ENCODE data around the gene GPR61. TPM values are rescaled to one million over a fixed set of nuclear protein-coding genes. Genes with fewer than 3 reads are reported as not detected.
A peak's percentile ranks its signal among the peaks of the same experiment; 100 is the strongest.

GPR61 gene
- total and polyA plus RNA-seq, 9 of the 15 experiments (the other 6 are each of a cell fraction or from before 2014, with no cell fraction given) = 0.04 to 1.1 (median 0.25) TPM; not detected in 4

DNA sequence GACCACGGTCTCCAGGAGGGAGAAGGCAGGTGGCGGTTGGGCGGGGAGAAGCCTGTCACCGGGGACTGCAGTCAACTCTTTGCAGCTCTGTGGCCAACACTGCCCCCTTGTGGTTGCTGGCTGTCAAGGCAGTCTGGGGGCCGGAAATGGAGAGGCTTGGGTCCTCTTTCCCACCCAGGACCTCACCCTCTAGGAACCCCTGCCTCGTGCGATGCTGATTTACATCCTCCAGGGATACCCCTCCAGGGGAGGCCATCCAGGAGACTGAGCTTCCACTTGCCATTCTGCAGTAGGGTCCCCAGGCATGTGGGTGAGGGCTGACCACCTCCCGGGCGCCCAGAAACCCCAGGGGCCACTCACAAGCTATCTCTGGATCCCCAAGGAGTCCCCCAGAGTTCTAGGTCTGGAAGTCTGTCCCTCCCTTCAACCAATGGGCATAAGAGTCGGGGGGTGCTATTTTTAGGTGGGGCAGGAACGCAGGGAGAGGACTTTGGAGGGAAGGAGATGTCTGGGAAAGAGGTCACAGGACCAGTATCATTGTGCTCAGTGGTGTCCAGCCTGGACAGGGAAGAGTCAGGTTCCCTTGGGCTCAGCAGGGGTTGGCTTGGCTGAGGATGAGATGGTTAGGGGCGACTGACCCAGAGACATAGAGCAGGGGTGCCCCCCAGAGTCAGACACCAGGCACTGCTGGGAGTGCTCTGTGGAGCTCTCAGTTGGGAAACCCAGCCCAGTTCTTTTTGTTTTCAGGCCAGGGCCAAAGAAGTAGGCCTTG is 7.1 kb upstream of the GPR61 start (continued):
- TF ChIP-seq, protein P1, sequence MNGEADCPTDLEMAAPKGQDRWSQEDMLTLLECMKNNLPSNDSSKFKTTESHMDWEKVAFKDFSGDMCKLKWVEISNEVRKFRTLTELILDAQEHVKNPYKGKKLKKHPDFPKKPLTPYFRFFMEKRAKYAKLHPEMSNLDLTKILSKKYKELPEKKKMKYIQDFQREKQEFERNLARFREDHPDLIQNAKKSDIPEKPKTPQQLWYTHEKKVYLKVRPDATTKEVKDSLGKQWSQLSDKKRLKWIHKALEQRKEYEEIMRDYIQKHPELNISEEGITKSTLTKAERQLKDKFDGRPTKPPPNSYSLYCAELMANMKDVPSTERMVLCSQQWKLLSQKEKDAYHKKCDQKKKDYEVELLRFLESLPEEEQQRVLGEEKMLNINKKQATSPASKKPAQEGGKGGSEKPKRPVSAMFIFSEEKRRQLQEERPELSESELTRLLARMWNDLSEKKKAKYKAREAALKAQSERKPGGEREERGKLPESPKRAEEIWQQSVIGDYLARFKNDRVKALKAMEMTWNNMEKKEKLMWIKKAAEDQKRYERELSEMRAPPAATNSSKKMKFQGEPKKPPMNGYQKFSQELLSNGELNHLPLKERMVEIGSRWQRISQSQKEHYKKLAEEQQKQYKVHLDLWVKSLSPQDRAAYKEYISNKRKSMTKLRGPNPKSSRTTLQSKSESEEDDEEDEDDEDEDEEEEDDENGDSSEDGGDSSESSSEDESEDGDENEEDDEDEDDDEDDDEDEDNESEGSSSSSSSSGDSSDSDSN (IDR thresholded peaks at IDR 0.05; ENCODE audit: borderline replicate concordance in 1 of 2, low read depth in 2 of 2, low read length in 2 of 2) = 0 out of 4 replicates have a peak, but pooled peaks of 1 of the 2 experiments have one; percentile 22
- no peak for TF ChIP-seq WHSC1 (IDR thresholded peaks at IDR 0.05; ENCODE audit: low read length)
- TF ChIP-seq, protein P2, sequence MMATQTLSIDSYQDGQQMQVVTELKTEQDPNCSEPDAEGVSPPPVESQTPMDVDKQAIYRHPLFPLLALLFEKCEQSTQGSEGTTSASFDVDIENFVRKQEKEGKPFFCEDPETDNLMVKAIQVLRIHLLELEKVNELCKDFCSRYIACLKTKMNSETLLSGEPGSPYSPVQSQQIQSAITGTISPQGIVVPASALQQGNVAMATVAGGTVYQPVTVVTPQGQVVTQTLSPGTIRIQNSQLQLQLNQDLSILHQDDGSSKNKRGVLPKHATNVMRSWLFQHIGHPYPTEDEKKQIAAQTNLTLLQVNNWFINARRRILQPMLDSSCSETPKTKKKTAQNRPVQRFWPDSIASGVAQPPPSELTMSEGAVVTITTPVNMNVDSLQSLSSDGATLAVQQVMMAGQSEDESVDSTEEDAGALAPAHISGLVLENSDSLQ (IDR thresholded peaks at IDR 0.05) = peak; percentile 60; the same call in 1 of the 2 replicates
- TF ChIP-seq E2F3 (CRISPR knock-in tag; IDR thresholded peaks at IDR 0.05) = no peak
- 0 out of 2 replicates have a peak, but pooled peaks have one; percentile 39 for TF ChIP-seq TOE1 (IDR thresholded peaks at IDR 0.05; ENCODE audit: borderline replicate concordance)
- no peak for TF ChIP-seq TOE1 (CRISPR knock-in tag; IDR thresholded peaks at IDR 0.05; ENCODE audit: borderline replicate concordance, low read depth)
- TF ChIP-seq, protein P3, sequence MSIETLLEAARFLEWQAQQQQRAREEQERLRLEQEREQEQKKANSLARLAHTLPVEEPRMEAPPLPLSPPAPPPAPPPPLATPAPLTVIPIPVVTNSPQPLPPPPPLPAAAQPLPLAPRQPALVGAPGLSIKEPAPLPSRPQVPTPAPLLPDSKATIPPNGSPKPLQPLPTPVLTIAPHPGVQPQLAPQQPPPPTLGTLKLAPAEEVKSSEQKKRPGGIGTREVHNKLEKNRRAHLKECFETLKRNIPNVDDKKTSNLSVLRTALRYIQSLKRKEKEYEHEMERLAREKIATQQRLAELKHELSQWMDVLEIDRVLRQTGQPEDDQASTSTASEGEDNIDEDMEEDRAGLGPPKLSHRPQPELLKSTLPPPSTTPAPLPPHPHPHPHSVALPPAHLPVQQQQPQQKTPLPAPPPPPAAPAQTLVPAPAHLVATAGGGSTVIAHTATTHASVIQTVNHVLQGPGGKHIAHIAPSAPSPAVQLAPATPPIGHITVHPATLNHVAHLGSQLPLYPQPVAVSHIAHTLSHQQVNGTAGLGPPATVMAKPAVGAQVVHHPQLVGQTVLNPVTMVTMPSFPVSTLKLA (conservative IDR thresholded peaks at IDR 0.05) = no peak
- peak; percentile 7 for TF ChIP-seq PHF20 (IDR thresholded peaks at IDR 0.05; ENCODE audit: partially characterized antibody)
- TF ChIP-seq ESRRA (IDR thresholded peaks at IDR 0.05; ENCODE audit: borderline replicate concordance, low read depth) = peak; percentile 13; the same call in 1 of the 2 replicates
- no peak for TF ChIP-seq ZNF316 (IDR thresholded peaks at IDR 0.05)
- no peak for TF ChIP-seq YBX1 (IDR thresholded peaks at IDR 0.05)
- TF ChIP-seq NCOR1 (IDR thresholded peaks at IDR 0.05) = no peak
- 0 out of 2 replicates have a peak, but pooled peaks have one; percentile 10 for TF ChIP-seq MYC (IDR thresholded peaks at IDR 0.05; ENCODE audit: low read depth, low read length)
- TF ChIP-seq MYC (CRISPR knock-in tag; IDR thresholded peaks at IDR 0.05; ENCODE audit: borderline replicate concordance, low read depth) = 0 out of 2 replicates have a peak, but pooled peaks have one; percentile 52
- peak; percentile 92 for TF ChIP-seq STAG1 (CRISPR knock-in tag; IDR thresholded peaks at IDR 0.05; ENCODE audit: borderline replicate concordance)
- TF ChIP-seq KDM4B (IDR thresholded peaks at IDR 0.05; ENCODE audit: borderline replicate concordance in 2 of 2, low read depth in 1 of 2) = 0 out of 4 replicates have a peak, but pooled peaks of 1 of the 2 experiments have one; percentile 21
- TF ChIP-seq KDM5B (IDR thresholded peaks at IDR 0.05; ENCODE audit: insufficient replicate concordance, low read depth, low read length) = no peak

Data from K562 (cell line).